Cardiac muscle cell (in vitro differentiated cells and primary cell): ENCODE measurements around the gene YJEFN3. TPM values are rescaled to one million over a fixed set of nuclear protein-coding genes. Genes with fewer than 3 reads are reported as not detected.
A peak's percentile ranks its signal among the peaks of the same experiment; 100 is the strongest.

Source experiments
- DNase-seq, 2 donors: peaks; one replicate each; pipeline versions ENCODE4 v3.0.0 to v3.0.0-alpha.2; 2010 to 2017; ENCODE audit warnings: low read depth in 1 of 2, low spot score in 1 of 2
- H3K27ac ChIP-seq: fragments of 200-600 bp; sonication (generic); 2 replicates; pipeline ENCODE4 v1.5.1; 2016
- H3K27me3 ChIP-seq: fragments of 200-600 bp; sonication (generic); 2 replicates; pipeline ENCODE4 v1.6.0; 2016; ENCODE audit warnings: control low read depth
- H3K36me3 ChIP-seq: fragments of 200-600 bp; sonication (generic); 2 replicates; pipeline ENCODE4 v1.5.1; 2016; ENCODE audit warnings: control low read depth
- H3K4me1 ChIP-seq: fragments of 200-600 bp; sonication (generic); 2 replicates; pipeline ENCODE4 v1.8.1; 2017; ENCODE audit warnings: low read depth, mild to moderate bottlenecking, mixed run types
- H3K4me3 ChIP-seq: fragments of 200-600 bp; sonication (generic); 2 replicates; pipeline ENCODE4 v1.5.1; 2016; ENCODE audit warnings: mild to moderate bottlenecking
- H3K9me3 ChIP-seq: fragments of 200-600 bp; sonication (generic); 2 replicates; pipeline ENCODE4 v1.5.1; 2017; ENCODE audit warnings: low read depth, mild to moderate bottlenecking, control low read depth
- polyA plus RNA-seq: library from polyadenylated mRNA; unstranded; fragments of >200 nt; fragmentation: Nextera tagmentation; extraction: Ambion mirVana; gene quantifications from 2 replicates; pipeline ENCODE4 v1.2.1, GENCODE V29; 2016
- total RNA-seq: library from RNA; depleted of rRNA; stranded (reverse); fragments of >200 nt; gene quantifications from 2 replicates; pipeline ENCODE4 v1.2.3, GENCODE V29; 2016
- TF ChIP-seq, protein P1 (sequence below): IDR thresholded peaks from 2 replicates; pipeline ENCODE4 v1.5.1; 2012; ENCODE audit warnings: low read depth, mild to moderate bottlenecking, low read length

YJEFN3 gene
- total and polyA plus RNA-seq, 2 experiments from 2014 or later = 12.5 to 29.9 TPM

- H3K36me3 ChIP-seq = no peaks in the 10 kb centered on the region
- no peak for DNase-seq
- H3K4me1 ChIP-seq = no peaks in the 10 kb centered on the region
- TF ChIP-seq, protein P1, sequence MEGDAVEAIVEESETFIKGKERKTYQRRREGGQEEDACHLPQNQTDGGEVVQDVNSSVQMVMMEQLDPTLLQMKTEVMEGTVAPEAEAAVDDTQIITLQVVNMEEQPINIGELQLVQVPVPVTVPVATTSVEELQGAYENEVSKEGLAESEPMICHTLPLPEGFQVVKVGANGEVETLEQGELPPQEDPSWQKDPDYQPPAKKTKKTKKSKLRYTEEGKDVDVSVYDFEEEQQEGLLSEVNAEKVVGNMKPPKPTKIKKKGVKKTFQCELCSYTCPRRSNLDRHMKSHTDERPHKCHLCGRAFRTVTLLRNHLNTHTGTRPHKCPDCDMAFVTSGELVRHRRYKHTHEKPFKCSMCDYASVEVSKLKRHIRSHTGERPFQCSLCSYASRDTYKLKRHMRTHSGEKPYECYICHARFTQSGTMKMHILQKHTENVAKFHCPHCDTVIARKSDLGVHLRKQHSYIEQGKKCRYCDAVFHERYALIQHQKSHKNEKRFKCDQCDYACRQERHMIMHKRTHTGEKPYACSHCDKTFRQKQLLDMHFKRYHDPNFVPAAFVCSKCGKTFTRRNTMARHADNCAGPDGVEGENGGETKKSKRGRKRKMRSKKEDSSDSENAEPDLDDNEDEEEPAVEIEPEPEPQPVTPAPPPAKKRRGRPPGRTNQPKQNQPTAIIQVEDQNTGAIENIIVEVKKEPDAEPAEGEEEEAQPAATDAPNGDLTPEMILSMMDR = no peak
- H3K9me3 ChIP-seq = no peaks in the 10 kb centered on the region
- H3K27me3 ChIP-seq = no peaks in the 10 kb centered on the region
- H3K4me3 ChIP-seq = no peak overlapping the region
- no peak overlapping the region for H3K27ac ChIP-seq
Measured at GRCh38 chr19:19562665-19563347, 34.1 kb downstream of the YJEFN3 start.

DNA sequence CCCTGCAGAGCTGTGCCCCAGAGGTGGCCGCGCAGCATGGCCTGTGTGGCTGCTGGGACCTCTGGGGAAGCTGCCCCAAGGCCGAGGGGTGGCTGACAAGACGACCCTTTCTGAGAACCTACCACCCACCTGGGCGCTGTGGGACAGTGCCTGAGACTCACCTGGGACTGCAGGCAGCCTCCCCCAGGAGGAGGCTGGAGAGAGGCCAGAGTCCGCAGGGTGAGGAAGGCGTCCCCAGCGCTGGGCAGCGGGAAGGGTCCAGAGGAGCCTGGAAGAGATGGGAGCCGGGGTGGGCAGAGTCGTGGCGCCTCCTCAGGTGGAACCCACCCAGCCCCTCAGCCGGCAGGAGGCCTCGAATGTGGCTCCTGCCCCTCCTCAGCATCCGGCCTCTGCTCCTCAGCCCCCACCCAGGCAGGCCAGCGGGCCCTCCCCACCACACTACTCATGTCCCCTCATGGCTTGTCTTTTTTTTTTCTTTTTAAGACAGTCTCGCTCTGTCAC, 34.7 kb downstream of the YJEFN3 start:
- TF ChIP-seq, protein P1 = no peak
- Histone ChIP-seq H3K9me3 (no peaks in the 10 kb centered on the region), H3K4me1 (no peaks in the 10 kb centered on the region), H3K36me3 (no peaks in the 10 kb centered on the region), H3K27me3 (no peaks in the 10 kb centered on the region), H3K27ac (no peak overlapping the region), H3K4me3 (no peak overlapping the region)
- no peak for DNase-seq

GRCh38 chr19:19566306-19566705, 37.6 kb downstream of the YJEFN3 start:
- no peaks in the 10 kb centered on the region for H3K27me3 ChIP-seq
- TF ChIP-seq, protein P1 = no peak
- H3K36me3 ChIP-seq = peaks cover 4% of the 10 kb centered on the region
- no peak overlapping the region for H3K27ac ChIP-seq
- H3K9me3 ChIP-seq = no peaks in the 10 kb centered on the region
- DNase-seq = no peak
- H3K4me3 ChIP-seq = no peak overlapping the region
- no peaks in the 10 kb centered on the region for H3K4me1 ChIP-seq

DNA sequence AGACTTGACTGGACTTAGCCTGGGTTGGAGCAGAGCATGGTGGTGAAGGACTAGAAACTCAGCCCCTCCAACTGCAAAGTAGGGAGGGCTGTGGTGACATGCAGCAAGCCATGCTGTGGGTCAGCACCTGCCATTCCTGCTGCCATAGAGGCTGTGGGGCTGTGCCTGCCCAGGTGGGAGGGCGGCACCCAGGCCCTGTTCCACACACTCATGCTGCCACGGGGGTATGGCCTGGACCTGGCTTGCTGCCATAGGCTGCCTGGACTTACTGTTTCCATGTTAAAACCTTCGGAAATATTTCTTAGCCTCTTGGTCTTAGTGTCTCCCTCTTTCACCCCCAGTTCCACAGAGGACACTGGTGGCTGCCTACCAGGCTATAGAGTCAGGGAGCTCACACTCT, 38.7 kb downstream of the YJEFN3 start:
- TF ChIP-seq, protein P1 = no peak
- DNase-seq = no peak
- H3K4me3 ChIP-seq = no peak overlapping the region
- H3K27ac ChIP-seq = no peak overlapping the region
- no peaks in the 10 kb centered on the region for H3K27me3 ChIP-seq
- no peaks in the 10 kb centered on the region for H3K9me3 ChIP-seq
- H3K4me1 ChIP-seq = no peaks in the 10 kb centered on the region
- H3K36me3 ChIP-seq = peaks cover 4% of the 10 kb centered on the region

- no peaks in the 10 kb centered on the region for H3K4me1 ChIP-seq
- TF ChIP-seq, protein P1 = no peak
Measured at GRCh38 chr19:19568802-19569756, 40.4 kb downstream of the YJEFN3 start.

More at GRCh38 chr19:19568802-19569756, 40.4 kb downstream of the YJEFN3 start:
- Histone ChIP-seq H3K4me3 (no peak overlapping the region), H3K27me3 (no peaks in the 10 kb centered on the region), H3K27ac (no peak overlapping the region), H3K36me3 (peaks cover 4% of the 10 kb centered on the region), H3K9me3 (no peaks in the 10 kb centered on the region)
- DNase-seq = peak in 1 of 2 donors; percentile 44
